ENCODE data around the gene AKAP6.

DNA sequence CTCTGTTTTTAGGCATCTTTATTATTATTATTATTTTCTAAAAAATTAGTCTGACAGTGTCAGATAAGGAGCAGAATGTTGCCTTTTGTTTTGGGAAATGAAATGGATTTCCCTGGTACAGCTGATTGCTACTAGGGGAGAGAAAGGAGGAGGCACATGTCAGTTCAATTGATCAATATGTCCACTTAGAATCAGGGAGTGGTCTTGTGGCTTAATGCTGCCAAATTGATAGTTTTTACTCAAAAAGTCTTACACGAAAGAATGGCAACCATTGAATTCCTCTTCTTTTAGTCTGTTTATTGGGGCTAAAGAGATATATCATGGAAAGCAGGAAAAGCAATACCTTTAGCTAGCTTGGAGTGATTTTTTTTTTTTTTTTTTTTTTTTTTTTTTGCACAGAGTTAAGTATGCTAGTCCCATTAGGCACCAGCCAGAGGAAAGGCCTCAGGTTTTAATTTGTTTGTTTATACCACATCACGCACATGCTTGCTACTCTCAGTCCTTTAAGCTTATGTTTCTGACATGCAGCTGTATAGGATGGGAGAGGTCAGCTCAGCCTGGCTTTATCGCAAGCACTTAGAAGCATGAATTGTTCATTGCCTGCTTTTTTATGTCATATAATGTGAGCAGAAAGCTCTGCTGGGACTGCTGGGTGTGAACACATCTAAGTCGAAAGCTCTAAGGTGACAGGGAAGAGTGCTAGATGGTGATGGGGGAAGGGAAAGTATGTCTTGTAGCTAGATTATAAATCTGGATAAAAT, 1.4 kb downstream of the AKAP6 start:
- TF ChIP-seq, protein P1, sequence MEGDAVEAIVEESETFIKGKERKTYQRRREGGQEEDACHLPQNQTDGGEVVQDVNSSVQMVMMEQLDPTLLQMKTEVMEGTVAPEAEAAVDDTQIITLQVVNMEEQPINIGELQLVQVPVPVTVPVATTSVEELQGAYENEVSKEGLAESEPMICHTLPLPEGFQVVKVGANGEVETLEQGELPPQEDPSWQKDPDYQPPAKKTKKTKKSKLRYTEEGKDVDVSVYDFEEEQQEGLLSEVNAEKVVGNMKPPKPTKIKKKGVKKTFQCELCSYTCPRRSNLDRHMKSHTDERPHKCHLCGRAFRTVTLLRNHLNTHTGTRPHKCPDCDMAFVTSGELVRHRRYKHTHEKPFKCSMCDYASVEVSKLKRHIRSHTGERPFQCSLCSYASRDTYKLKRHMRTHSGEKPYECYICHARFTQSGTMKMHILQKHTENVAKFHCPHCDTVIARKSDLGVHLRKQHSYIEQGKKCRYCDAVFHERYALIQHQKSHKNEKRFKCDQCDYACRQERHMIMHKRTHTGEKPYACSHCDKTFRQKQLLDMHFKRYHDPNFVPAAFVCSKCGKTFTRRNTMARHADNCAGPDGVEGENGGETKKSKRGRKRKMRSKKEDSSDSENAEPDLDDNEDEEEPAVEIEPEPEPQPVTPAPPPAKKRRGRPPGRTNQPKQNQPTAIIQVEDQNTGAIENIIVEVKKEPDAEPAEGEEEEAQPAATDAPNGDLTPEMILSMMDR (IDR thresholded peaks at IDR 0.05 in 2 of 3, conservative IDR thresholded peaks at IDR 0.05 in 1 of 3; ENCODE audit: control insufficient read depth in 2 of 3, extremely low read depth in 1 of 3, insufficient read depth in 1 of 3, low read depth in 3 of 3, low read length in 3 of 3) = no peak
- TF ChIP-seq NBN (IDR thresholded peaks at IDR 0.05) (no peak), BMI1 (IDR thresholded peaks at IDR 0.05; ENCODE audit: borderline replicate concordance) (no peak)
